Heart left ventricle (tissue), 16 donors: Measurements from ENCODE around the gene EFCAB12. TPM values are rescaled to one million over a fixed set of nuclear protein-coding genes. Genes with fewer than 3 reads are reported as not detected.
"Not testable (repeated sequence)": the region's sequence is repeated elsewhere in the genome, so short reads cannot be mapped to it uniquely, and the experiment has no call there.

Experiments
- ATAC-seq, 4 donors: fragments of 200-7000 bp; cut with Tn5 transposase; one replicate each; pipeline ENCODE4 v1.9.1; 2020 to 2022; ENCODE audit warnings: moderate library complexity in 4 of 4, mild to moderate bottlenecking in 3 of 4, moderate number of reproducible peaks in 1 of 4
- DNase-seq, 5 donors: peaks; one replicate each; pipeline ENCODE4 v3.0.0-alpha.2; 2020
- H3K27ac ChIP-seq, 12 donors: fragments of 200-600 bp; sonication (generic) in 4 of 12; one replicate each; pipeline versions ENCODE4 v1.5.0 to v1.8.0; 2016 to 2022; ENCODE audit warnings: mild to moderate bottlenecking in 2 of 12
- H3K27me3 ChIP-seq, 9 donors: fragments of 200-600 bp; sonication (generic) in 2 of 9; one replicate each; pipeline versions ENCODE4 v1.5.1 to v1.8.0; 2016 to 2022; ENCODE audit warnings: mild to moderate bottlenecking in 3 of 9
- H3K36me3 ChIP-seq, 9 donors: fragments of 200-600 bp; sonication (generic) in 2 of 9; one replicate each; pipeline versions ENCODE4 v1.5.0 to v1.8.0; 2018 to 2022; ENCODE audit warnings: mild to moderate bottlenecking in 2 of 9
- H3K4me1 ChIP-seq, 12 donors: fragments of 200-600 bp; sonication (generic) in 4 of 12; one replicate each; pipeline versions ENCODE4 v1.5.0 to v1.8.0; 2016 to 2022; ENCODE audit warnings: mild to moderate bottlenecking in 3 of 12
- H3K4me3 ChIP-seq, 12 donors: fragments of 200-600 bp; sonication (generic) in 4 of 12; one replicate each; pipeline versions ENCODE4 v1.5.0 to v1.8.0; 2017 to 2022; ENCODE audit warnings: mild to moderate bottlenecking in 9 of 12, moderate library complexity in 4 of 12
- H3K9me3 ChIP-seq, 12 donors: fragments of 200-600 bp; sonication (generic) in 4 of 12; one replicate each; pipeline versions ENCODE4 v1.5.0 to v1.8.0; 2016 to 2022; ENCODE audit warnings: mild to moderate bottlenecking in 1 of 12
- CTCF ChIP-seq, 12 donors: fragments of 200-600 bp; sonication (generic) in 4 of 12; IDR thresholded peaks; one replicate each; pipeline versions ENCODE4 v1.5.0 to v1.8.0; 2018 to 2022; ENCODE audit warnings: antibody characterized with exemption in 12 of 12, mild to moderate bottlenecking in 5 of 12
- POLR2A ChIP-seq, 2 donors: fragments of 450-650 bp; IDR thresholded peaks; one replicate each; pipeline ENCODE4 v1.6.1; 2017; ENCODE audit warnings: antibody characterized with exemption in 2 of 2, mild to moderate bottlenecking in 2 of 2, moderate library complexity in 2 of 2
- WGBS, 4 donors: extraction: QIAGEN DNeasy Blood & Tissue Kit in 2 of 4; methylation state at CpG; one replicate each; pipeline versions ENCODE4 v1.1.5 to v1.1.7; 2013 to 2018; 5-methylcytosine and 5-hydroxymethylcytosine counted together
- intact Hi-C, 10 donors: fragments of 100-400 bp; cut with DNase I; formaldehyde crosslinking; loops; one replicate each; pipeline versions ENCODE4 v1.11.1 to v1.14.2; 2022
- polyA plus RNA-seq, 2 donors: library from polyadenylated mRNA; stranded (reverse); fragments of 200-250 nt; gene quantifications; one replicate each; pipeline ENCODE4 v1.2.3, GENCODE V29; 2013
- total RNA-seq, 9 donors: library from RNA; depleted of rRNA in 2 of 9; stranded (reverse); fragments of >200 nt in 2 of 9; fragmentation: NEBNext Ultra II Directional in 3 of 9; extraction: Animal tissue kit (Norgen Biotek cat#: 25700) in 3 of 9; gene quantifications; one replicate each; pipeline versions ENCODE4 v1.1.0 to v1.2.4, GENCODE V29; 2016 to 2023
- donor health status: ischemic (EF 13 %, LVEDD 7.1; RV severe dilation, severe dysfunction).
- donor health status: healthy with polysubstance abuse.
- donor health status: DM: no; HTN: yes; CAD: no.
- donor health status: DM: no; HTN: no; CAD: no.
- donor health status: ischemic (EF 25% LVEDD 6.9; RV normal size, moderate dysfunction).
- donor health status: ischemic (EF 25% LVEDD 5.7; RV mildly dilated, moderate dysfunction).
- donor health status: healthy.
- donor health status: DM: yes; HTN: yes; CAD: no.
- donor health status: ischemic (EF 35%, LVEDD 5.7; RV mildly dilated, moderate dysfunction).
- donor health status: nonischemic (EF 11% LVEDD 7.7; RV severe dilation, severe dysfunction).
- donor health status: DM: yes; HTN: yes; CAD: no.
- donor health status: PGD.
- donor health status: ischemic (EF 29% LVEDD 5.4; RV normal size, mild dysfunction).
- donor health status: nonischemic (EF 23%, LVEDD 6.1; RV moderate dilation, normal function).

Gene EFCAB12
- total and polyA plus RNA-seq, 11 donors: 0.07 to 0.20 (median 0.13) TPM; not detected in 5

GRCh38 chr3:129399145-129399894 lies 29.1 kb downstream of the EFCAB12 start:
- peak; percentile 79 to 94 (median 90) for ATAC-seq
- intact Hi-C loops: no loop called here
- Histone ChIP-seq H3K4me3 (peak overlapping the region; percentile 57 to 99 (median 82)), H3K4me1 (peaks cover 0 to 32% (median 13%) of the 10 kb centered on the region in 12 donors), H3K27me3 (no peaks in the 10 kb centered on the region), H3K27ac (peak overlapping the region; percentile 64 to 97 (median 88)), H3K9me3 (no peaks in the 10 kb centered on the region), H3K36me3 (peaks cover 0 to 20% (median 6%) of the 10 kb centered on the region in 9 donors)
- peak; percentile 70 to 94 (median 80) for TF ChIP-seq CTCF (IDR thresholded peaks at IDR 0.05)
- TF ChIP-seq POLR2A (IDR thresholded peaks at IDR 0.05): no peak
- peak; percentile 72 to 89 (median 85) for DNase-seq
- 0 to 1% (median 1%) methylated on average over 25 of the region's 25 CpGs for WGBS, 4 donors

- H3K9me3 ChIP-seq: no peaks in the 10 kb centered on the region
- peak in 3 of 4 donors; percentile 20 to 33 (median 32) for ATAC-seq
- H3K27ac ChIP-seq: peak overlapping the region; percentile 64 to 97 (median 88)
- intact Hi-C loops: no loop called here
- no peaks in the 10 kb centered on the region for H3K27me3 ChIP-seq
- peaks cover 0 to 36% (median 13%) of the 10 kb centered on the region in 12 donors for H3K4me1 ChIP-seq
- peak overlapping the region; percentile 57 to 99 (median 82) for H3K4me3 ChIP-seq
- WGBS, 4 donors: 1% methylated on average over 15 to 18 of the region's 18 CpGs
- H3K36me3 ChIP-seq: peaks cover 0 to 20% (median 8%) of the 10 kb centered on the region in 9 donors
- TF ChIP-seq CTCF (IDR thresholded peaks at IDR 0.05): no peak
- no peak for TF ChIP-seq POLR2A (IDR thresholded peaks at IDR 0.05)
- peak in 2 of 5 donors; percentile 23 to 32 for DNase-seq
Observed at GRCh38 chr3:129398803-129399144, 29.7 kb downstream of the EFCAB12 start.

GRCh38 chr3:129393760-129394564 lies 34.5 kb downstream of the EFCAB12 start:
- H3K27ac ChIP-seq: peak overlapping the region in 1 of 12 donors; percentile 25
- H3K9me3 ChIP-seq, intact Hi-C loops, ATAC-seq, H3K4me3 ChIP-seq, H3K27me3 ChIP-seq: not testable (repeated sequence)
- WGBS, 4 donors: 77 to 88% (median 81%) methylated on average over 2 to 14 of the region's 17 CpGs
- H3K36me3 ChIP-seq: peaks cover 0 to 63% (median 44%) of the 10 kb centered on the region in 9 donors
- DNase-seq: peak in 1 of 5 donors; percentile 14
- H3K4me1 ChIP-seq: peaks cover 3 to 50% (median 19%) of the 10 kb centered on the region in 12 donors

GRCh38 chr3:129393271-129393670 lies 35.2 kb downstream of the EFCAB12 start:
- 39 to 55% (median 53%) methylated on average over 6 of the region's 6 CpGs for WGBS, 4 donors
- TF ChIP-seq CTCF (IDR thresholded peaks at IDR 0.05) (no peak), POLR2A (IDR thresholded peaks at IDR 0.05) (no peak)
- DNase-seq: no peak
- Histone ChIP-seq H3K27me3 (no peaks in the 10 kb centered on the region), H3K36me3 (peaks cover 0 to 66% (median 44%) of the 10 kb centered on the region in 9 donors), H3K9me3 (no peaks in the 10 kb centered on the region), H3K27ac (peak overlapping the region in 1 of 12 donors; percentile 25), H3K4me3 (no peak overlapping the region), H3K4me1 (peaks cover 3 to 46% (median 14%) of the 10 kb centered on the region in 12 donors)
- ATAC-seq: no peak
- intact Hi-C loops: no loop called here

- ATAC-seq, H3K4me3 ChIP-seq, H3K9me3 ChIP-seq, H3K27me3 ChIP-seq, intact Hi-C loops: not testable (repeated sequence)
- Histone ChIP-seq H3K4me1 (peaks cover 0 to 36% (median 10%) of the 10 kb centered on the region in 12 donors), H3K27ac (peak overlapping the region in 2 of 12 donors; percentile 34 to 39), H3K36me3 (peaks cover 0 to 73% (median 48%) of the 10 kb centered on the region in 9 donors)
- DNase-seq: peak in 1 of 5 donors; percentile 5
- WGBS, 4 donors: 74 to 92% (median 83%) methylated on average over 5 to 8 of the region's 8 CpGs
Observed at GRCh38 chr3:129392106-129392887, 36.1 kb downstream of the EFCAB12 start.

GRCh38 chr3:129391583-129391982 lies 36.9 kb downstream of the EFCAB12 start:
- H3K4me3 ChIP-seq, ATAC-seq, H3K27me3 ChIP-seq, H3K9me3 ChIP-seq, intact Hi-C loops: not testable (repeated sequence)
- Histone ChIP-seq H3K36me3 (peaks cover 0 to 71% (median 53%) of the 10 kb centered on the region in 9 donors), H3K27ac (peak overlapping the region in 5 of 12 donors; percentile 5 to 56 (median 34)), H3K4me1 (peaks cover 0 to 36% (median 10%) of the 10 kb centered on the region in 12 donors)
- peak in 1 of 5 donors; percentile 17 for DNase-seq
- WGBS, 4 donors: 75 to 89% (median 82%) methylated on average over 4 of the region's 4 CpGs
